Activated T-cell treated with anti-CD3 and anti-CD28 coated beads for 4 hours (primary cell): ENCODE measurements around the gene NEUROD2.
"Not testable (repeated sequence)": the region's sequence is repeated elsewhere in the genome, so short reads cannot be mapped to it uniquely, and the experiment has no call there.

Experiments used
- DNase-seq: peaks from one replicate; pipeline ENCODE4 v3.0.0-alpha.2; 2020

NEUROD2 gene

DNA sequence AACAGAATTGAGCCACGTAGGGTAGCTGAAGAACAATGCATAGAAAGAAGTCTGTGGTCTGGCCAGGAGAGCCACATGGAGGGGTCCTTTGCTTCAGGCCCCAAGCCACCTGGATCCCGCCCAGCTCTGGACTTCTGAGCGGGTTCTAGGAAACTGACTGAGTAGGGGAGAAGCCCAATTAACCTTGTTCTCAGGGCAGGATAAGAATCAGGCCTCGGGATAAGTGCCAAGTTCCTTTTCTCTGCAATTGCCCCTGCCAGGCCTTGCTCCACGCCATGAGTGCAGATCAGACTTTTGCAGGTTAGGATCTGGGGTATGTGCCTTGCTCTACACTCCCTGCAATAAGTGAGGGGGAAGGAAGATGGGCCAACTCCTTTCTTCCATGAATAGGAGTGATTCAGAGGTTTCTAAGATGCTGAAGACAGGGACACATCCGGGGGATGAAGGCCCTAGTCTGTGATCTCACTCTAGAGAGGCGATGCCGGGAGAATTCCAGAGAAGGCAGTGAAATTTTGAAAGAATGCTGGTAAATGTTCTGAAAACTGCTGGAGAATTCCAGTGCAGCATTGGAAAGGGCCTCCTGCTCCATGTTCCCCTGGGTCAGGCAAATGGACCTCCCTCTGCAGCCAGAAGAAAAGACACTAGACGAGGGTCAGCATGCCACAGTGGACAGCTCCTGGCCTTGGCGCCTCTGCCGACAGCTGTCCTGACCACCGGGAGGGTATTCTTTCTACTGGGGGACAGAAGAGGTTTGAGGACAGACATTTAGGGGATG lies 5.8 kb downstream of the NEUROD2 start:
- no peak for DNase-seq

DNA sequence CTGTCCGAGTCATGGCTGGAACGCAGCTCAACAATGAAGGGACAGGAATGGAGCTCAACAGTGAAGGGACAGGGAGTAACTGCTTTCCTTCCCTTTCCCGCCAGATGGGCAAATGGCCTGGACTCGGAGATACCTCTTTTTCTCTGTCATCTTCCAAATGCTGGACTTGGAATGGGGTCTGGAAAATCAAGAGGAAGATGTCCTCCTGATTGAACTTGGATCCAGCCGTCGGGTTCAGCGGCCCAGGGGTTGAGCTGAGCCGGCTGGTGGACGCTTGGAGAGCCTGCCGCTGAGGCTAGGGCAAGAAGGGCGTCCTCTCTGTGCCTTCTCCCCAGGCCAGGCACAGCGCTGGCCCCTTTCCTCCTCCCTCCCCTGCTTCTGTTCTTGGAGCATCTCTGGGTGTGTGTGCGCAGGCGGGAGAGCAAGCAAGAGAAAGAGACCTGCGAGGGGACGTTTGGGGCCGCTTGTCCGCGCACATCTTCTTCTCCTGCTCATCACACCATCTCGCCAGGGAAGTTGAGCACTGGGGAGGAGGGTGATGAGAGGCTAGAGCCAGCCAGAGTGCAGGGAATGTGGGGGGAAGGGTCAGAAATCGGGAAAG lies 6.6 kb downstream of the NEUROD2 start:
- DNase-seq: no peak

DNA sequence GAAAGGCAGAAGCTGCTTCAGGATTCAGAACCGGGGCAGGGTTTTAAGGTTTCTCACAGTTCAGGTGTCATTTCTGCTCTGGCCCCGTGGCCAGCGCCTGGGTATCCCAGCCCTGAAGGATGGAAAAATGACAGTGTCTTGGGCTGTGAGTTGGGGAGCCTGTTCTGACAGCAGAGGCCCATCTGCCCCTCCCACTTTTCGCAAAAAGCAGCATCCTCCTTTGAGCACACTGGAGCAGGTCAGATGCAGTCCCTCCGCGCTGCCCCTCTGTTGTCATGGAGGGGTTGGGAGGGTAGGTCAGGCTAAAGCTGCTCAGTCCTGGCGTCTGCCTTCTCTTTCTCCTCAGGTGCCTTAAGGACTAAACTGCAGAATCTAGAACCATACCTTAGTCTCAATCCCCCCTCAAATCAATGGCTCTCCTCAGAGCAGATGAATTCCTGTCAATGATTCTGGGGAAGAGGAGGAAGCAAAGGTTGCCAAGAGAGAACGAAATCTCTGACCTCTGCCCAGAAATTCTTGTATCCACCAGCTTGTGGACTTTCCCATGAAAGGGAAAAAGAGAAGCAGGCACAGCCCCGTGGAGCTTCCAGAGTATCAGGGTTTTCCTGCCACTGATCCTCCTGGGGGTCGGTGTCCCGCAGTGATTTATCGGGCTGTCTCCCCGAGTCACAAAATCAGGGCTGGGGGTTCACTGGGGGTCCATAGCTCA lies 7.3 kb downstream of the NEUROD2 start:
- no peak for DNase-seq

DNA sequence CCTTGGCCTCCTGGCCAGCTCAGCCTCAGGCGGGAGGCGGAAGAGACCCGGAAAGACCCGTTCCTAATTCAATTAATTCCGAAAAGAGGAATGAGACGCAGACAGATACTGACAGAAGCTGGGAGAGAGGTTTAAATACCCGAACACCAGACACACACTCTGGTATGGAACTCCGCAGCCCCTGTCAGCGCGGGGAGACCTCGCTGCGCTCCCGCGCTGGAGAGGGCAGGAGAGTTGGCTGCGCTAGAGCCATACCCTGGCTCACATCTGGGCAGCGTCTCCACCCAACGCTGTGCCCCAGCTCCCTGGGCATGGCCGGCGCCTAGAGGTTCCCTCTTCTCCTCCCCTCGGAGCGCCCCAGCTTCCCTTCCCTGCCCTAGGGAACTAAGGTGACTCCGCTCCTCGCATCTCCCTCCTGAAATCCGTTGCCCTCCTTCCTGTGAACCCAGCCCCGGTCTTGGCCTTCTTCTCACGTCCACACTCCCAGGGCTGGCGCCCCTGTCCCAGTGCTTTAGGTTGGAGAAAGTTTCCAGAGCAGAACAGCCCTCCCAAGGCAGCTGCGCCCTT lies 8.0 kb downstream of the NEUROD2 start:
- DNase-seq: no peak

DNA sequence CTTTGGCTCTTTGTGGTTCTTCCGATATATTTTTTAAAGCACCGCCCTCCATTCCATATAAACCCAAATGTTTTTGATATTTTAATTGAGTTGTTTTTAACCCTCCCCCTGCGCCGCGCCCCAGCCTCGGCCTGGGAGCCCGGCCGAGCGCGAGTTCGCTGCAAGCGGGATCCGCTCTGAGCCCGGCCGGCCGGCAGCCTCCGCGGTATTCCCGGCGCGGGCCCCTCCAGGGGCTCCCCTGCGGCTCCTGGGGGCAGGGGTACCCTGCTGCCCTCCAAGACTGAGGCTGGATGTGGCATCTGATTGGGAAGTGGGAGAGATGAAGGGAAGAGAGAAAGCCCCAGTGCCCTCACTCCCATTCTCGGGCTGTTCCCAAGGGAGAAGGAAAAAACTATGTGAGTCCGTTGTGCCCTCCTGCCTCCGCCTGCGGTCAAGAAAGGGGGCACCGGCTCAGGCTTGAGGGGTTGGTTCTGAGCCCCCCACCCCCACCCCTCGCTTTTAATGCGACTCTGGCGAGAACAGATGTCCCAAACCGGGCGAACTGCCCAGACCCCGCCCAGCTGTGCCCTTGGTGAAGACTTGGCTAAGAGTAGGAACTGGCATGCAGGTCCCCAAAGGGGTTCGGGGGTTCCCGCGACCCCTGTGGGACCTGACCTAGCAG lies 8.6 kb downstream of the NEUROD2 start:
- DNase-seq: no peak

DNA sequence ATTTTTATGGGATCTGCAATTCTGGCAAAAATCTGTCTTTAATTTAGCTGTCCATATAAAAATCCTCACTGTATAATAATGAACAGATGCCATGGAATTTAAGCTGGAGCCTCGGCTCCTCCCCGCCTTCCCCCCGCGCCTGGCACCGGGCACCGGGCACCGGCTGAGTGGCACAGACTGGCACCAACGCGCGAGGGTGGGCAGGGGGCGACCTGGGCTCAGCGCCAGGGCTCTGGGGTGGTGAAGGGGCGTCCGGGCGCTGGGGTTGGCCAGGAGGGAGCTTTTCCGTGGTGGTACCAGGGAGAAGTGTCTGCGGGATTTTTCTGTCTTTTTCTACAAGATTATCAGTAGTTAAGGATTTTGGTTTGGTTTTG lies 9.1 kb downstream of the NEUROD2 start:
- DNase-seq: no peak

DNA sequence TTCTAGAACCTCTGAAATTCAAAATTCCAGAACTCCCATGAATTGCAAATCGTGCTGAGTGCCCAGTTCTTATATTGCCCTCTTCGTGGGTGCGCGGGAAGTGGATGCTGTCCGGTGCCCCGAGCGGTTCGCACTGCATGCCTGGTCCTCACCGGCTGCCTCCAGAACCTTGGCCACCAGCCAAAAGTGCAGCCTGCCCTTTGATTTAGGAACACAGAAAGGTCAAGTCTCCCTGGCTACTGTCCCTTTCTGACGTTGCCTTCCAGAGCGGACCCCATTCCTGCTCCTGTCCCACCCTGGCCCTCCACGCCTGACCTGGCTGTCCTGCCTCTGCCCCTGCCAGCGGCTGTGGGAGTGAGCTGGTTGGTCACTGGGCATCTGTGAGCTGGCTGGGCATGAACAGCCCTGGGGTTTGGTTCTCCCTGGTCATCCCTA lies 9.7 kb downstream of the NEUROD2 start:
- no peak for DNase-seq

DNA sequence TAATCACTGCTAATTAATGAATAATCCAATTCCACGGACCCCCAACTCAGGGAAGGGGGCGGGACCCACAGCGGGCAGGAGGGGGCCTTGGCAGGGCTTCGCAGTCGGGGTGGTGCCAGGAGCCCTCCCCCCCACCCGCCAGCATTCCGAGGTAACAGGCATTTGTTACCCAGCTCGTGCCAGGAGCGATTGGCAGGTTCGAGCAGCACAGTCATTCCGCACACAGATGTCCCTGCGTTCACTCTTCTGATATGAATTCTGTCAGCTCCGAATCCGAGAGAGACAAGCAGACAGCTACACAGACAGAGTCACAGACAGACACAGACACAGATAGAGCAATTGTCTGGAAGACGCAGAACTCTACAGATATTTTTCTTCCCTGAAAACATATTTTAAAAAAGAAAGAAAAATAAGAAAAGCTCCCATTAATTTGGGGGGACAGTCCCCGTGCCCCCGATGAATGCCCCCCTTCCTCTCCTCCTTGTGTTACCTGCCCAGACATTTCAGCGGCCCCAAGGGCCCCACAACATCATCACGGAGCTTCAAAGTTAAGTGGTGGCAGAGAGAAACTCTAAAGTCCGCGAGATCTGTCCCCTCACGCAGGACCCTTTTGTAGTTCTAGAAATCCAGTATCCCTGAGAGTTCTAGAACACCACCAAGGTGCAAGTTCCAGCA lies 10.2 kb downstream of the NEUROD2 start:
- DNase-seq: no peak

DNA sequence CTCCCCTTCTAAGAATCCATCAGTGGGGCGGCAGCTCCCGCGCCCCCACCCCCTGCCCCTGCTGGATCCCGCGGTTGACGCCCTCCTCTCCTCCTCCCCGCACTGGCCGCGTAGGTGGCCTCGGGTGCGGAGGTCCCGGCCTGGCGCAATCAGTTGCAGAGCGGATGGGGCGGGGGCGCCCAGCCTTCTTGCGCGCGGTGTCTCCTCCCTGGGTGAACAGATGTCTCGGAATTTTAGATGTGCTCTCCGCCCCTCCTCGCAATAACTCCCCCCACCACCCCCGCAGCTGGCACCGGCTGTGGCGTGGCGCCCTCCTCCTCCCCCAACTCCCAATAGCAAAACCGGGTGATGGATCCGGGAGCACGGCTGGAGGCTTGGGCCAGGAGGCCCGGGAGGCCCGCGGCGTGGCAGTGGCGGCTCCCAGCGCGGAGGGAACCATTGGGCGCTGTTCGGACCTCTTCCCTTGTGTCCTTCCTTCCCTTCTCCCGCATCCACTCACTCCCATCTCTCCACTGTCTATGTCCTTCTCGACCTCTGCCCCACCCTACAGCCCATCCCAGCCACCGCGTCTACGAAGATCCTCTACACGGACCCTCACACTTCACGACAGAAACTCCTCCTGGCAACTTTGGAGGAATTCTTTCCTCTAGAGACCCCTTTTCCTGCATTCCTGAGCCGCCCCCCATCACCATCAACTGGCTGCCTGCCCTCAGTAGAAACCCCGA lies 11.0 kb downstream of the NEUROD2 start:
- no peak for DNase-seq

DNA sequence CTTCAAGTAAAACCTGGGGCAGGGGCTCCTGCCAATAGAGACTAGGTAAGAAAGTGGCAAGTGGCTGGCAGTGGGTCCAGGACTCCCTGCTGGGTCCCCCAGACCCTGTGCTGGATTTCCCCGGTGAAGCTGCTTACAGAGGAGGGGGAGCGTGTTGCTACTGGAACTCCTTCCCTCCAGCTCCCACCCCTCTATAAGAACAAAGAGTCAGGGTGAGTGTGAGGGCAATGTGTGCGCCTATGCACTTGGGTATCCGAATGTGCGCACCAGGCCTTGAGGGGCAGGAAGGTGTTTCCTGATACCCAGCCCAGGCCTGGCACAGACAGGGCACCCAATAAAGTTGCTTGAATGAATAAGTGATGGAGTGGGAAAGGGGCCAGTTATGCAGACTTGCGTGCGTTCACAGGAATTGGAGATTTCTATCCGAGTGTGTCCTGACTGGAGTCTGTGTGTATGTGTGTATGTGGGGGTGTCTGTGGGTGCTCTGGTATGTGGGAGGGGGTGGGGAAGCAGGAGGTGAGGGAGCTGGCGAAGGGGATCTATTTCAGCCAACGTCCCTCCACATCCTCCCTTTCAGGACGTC lies 11.7 kb downstream of the NEUROD2 start:
- no peak for DNase-seq

DNA sequence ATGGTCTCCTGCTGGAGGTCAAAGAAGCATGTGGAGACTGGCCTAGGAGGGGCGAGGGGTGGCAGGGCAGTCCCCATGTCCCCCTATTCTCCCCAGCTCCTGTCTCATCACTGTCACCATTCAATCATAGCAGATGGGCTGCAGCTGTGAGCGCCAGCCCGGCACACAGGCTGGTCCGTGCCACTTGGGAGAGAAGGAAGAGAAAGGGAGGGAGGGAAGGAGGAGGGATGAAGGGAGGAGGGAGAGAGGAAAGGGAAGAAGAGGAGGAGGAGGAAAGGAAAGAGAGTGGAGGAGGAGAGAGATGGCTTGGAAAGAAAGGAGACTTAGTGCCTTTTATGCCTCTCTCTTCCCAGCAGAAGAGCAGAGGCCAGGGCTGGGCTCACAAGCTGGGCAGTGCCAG lies 12.4 kb downstream of the NEUROD2 start:
- no peak for DNase-seq

DNA sequence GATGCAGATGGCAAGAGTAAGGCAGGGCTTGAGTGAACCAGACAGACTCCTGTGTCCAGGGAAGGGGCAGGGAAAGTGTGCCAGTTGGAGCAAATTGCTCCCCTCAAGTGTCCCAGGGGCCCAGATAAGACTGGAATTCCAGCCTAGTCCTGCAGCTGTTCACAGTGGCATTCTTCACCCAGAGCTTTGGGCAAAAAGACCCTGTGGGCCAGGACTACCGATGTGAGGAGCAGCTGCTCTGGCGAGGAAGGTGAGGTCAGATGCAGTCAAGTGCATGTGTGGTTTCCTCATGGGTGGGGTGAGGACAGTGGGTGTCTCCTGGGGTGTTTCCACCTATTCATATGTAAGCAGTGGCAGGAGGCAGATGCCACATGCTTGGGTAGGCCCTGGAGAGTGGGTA lies 14.3 kb downstream of the NEUROD2 start:
- DNase-seq: no peak

DNA sequence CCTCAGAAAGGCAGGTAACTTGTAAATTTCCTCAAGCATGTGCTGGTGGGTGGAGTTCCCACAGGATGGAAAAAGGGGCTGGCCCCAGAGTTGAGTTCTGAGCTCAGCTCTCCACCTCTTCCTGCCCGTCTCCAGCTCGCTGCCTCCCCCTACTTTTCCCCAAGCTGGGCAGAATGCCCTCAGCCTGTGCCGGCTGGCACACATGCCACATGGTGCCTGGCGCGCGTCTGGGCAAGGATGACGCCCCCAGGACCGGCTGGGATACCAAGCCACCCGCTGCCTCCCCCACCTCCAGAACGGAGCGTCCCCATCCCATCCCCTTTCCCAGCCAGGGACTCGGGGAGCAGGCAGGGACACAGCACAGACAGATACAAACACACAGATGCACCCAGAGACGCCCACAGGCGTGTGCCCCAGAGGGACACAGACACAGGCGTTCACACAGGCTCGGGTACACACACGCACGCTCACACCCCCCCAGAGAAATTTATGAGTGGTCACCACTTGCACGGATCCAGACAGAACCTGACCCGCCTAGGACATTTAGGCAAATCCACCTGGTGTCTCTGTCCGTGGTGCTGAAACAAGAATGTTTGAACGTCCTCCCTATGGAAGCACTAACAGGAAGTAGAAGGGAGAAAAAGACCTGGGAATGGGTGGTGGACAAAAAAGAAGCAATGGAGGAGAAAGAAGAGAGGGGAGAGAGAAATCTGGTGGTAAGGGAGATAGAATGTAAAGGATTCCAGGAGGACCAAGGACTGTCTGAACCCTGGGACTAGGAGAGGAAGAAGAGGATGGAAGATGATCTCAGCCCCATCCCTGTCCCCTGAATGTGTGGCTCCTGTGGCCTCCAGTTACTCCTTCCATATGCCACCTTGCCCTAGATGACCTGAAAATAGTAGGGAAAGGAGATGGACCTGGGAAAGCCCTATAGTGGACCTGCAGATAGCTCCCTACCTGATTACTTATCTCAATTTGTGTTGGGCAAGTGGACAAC lies 15.5 kb downstream of the NEUROD2 start:
- DNase-seq: no peak

DNA sequence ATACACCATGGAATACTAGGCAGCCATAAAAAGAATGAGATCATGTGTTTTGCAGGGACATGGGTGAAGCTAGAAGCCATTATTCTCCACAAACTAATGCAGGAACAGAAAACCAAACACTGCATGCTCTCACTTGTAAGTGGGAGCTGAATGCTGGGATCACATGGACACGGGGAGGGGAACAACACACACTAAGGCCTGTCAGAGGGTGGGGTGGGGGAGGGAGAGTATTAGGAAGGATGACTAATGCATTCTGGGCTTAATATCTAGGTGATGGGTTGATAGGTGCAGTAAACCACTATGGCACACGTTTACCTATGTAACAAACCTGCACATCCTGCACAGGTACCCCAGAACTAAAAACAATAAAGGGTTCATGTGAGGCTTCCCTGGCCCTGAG lies 17.5 kb downstream of the NEUROD2 start:
- DNase-seq: not testable (repeated sequence)

DNA sequence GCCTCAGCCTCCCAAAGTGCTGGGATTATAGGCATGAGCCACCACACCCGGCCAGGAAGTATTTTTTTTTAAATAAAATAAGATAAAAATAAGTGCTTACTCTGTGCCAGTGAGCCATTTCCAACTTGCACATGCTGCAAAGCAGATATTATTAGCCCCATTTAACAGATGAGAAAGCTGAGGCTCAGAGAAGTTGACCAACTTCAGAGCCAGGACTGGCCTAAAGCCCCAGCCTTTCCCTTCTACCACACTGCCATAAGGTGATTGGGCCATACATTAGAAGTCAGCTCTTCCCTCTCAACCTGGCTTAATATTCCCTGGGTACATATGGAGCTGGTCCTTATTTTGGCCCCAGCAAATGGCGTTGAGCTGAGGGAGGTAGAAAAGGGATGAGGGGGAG lies 25.1 kb downstream of the NEUROD2 start:
- no peak for DNase-seq

DNA sequence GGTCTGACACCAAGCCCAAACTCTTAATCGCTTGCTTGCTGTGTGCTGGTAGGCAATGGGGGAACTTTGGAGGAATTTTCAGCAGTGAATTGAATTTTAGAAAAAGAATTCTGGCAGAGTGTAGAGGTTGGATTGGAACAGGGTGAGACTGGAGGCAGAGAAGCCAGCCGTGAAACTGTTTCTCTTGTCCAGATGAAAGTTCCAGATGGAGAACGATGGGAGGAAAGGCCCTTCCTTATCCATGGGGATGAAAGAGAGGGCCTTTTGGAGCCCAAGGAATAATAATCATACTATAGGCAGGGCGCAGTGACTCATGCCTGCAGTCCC lies 26.0 kb downstream of the NEUROD2 start:
- no peak for DNase-seq

DNA sequence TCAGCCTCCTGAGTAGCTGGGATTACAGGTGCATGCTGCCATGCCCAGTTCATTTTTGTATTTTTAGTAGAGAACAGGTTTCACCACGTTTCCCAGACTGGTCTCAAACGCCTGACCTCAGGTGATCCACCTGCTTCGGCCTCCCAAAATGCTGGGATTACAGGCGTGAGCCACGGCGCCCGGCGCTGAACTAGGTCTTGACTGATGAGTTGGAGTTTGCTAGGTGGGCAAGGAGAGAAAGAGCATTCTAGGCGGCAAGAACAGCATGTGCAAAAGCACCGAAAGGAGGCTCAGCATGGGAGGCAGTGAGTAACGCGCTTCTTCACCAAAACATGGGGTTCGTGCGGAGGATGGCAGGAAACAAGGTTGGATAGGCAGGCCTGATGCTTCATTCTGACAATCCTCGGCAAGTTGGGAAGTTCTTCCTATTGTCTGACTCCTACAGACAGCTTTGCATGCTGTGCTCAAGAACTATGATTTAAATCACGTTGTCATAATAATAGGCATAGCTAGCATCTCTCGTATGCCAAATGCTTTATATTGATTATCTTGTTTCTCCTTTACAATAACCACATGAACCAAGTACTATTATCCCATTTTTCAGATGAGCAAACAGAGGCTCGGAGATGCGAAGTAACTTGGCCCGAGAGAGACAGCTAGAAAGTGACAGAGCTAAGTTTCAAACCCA lies 26.5 kb downstream of the NEUROD2 start:
- no peak for DNase-seq

DNA sequence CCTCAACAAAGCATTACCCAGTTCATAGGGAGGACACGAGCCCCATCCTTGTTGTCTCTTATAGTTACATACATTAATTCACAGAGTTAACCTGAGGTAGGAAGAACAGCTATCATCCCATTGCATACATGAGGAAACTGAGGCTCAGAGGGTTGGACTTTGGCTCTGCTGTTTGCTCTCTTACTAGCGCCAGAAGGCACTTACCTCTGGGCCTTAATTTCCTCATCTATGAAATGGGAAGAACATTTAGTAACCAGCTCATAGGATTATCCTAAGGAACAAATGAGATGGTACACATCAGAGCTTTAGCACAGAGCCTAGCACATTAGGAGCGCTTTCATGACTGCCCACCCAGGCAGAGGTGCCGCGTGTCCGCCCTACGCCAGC lies 27.6 kb downstream of the NEUROD2 start:
- no peak for DNase-seq

DNA sequence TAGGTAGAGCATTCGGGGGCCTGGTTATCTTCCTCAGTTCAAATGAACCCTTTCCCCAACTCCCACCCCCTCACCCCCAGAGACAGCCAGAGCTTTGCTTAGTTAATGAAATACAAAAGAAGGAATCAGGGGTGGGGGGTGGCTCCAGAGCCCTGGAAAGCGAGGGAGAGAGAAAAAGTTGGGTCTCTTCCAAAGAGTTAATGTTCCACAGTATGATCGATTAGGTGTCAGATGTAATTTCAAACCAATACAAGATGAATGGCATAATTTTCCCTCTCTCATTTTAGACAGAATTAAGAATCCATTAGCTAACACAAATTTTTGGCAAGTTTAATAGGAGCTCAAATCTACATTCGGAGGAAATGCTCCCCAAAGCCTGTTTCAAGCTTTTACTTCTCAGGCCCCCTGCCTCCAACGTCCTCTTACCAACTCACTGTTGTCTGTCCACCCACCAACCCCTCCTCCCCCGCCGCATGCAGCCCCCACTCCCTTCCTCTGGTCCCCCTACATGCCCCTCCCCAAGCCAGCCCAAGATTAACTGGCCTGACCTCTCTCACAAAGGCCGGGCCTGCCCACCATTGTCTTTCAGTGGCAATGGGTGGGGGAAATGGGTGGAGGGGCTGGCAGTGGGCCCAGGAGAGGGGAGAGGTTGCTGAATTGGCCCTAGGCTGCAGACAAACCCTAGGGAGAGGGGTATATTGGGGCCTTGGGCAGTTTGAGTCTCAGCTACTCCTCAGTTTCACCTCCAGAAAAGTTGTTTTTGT lies 28.2 kb downstream of the NEUROD2 start:
- DNase-seq: no peak
